Activated T-cell treated with anti-CD3 and anti-CD28 coated beads, Interleukin-2, amount 50 U/mL, for 1 hour (primary cell): ENCODE results near the gene NTN5.
"Not testable (repeated sequence)": the region's sequence is repeated elsewhere in the genome, so short reads cannot be mapped to it uniquely, and the experiment has no call there.

ENCODE experiments used
- DNase-seq: peaks from one replicate; pipeline ENCODE4 v3.0.0-alpha.2; 2020

NTN5 gene

DNA sequence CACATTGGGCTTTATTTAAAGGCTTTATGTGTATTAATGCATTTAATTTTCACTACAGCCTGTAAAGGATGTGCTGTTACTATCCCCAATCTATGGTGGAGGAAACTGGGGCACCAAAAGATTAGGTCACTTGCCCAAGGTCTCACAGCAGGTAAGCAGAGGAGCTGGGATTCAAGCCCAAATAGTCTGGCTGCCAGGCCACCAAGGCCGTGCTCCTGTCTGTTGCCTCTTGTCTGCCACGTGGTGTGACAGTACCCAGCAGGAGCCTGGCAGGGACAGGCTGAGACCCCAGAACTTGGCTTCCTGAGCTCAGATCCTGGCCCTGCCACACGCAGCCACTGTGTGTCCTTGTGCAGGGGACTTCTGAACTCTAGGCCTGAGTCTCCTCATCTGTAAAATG lies 4.5 kb downstream of the NTN5 start:
- DNase-seq: no peak

DNA sequence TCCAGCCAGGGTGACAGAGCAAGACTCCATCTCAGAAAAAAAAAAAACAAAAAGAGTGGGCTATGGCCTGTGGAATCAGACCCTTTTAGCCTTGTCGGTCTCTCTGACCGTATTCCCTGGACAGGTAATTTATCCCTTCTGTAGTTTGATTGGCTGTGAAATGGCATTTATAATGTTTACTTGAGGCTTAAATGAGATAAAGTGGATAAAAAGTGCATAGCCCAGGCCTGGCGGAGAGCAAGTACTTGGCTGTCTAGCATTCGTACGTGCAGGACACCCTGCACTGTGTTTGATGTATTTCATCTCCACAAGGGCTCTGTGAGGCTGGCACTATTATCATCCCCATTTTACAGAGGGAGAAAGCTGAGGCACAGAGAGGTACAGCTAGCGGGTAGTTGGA lies 7.0 kb downstream of the NTN5 start:
- no peak for DNase-seq

DNA sequence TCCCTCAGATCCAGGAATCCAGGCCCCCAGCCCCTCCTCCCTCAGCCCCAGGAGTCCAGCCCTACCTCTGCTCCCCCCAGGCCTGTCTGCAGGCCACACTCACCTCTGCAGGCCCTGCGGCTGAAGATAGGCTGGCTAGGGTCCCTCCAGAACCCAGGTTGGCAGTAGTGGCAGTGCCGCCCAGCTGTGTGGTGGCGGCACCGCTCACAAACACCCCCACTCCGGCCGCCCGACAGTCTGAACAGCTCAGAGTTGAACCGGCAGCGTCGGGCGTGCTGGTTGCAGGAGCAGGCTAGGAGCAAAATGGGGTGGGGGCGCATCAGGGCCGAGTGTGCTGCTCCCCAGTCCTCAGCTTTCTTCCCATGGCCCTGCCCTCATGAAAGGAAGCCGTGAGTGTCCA lies 8.3 kb downstream of the NTN5 start:
- no peak for DNase-seq

DNA sequence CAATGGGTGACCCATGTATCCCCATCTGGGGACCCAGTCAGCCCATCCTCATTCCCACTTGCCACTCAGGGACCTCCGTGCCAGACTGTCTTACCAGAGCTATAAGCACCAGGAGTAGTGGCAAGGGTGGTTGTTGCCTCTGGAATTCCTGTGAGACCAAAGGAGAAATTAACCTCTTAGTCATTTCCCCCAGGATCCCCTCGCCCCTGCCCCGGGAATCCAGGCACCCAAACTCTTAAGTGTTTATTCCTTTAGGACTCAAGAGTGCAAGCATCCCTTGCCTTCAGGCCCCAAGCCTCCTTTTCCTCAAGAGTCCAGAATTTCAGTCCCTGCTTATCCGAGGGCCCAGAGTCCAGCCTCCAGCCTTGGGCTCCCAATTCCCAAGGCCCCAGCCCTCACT lies 9.2 kb downstream of the NTN5 start:
- DNase-seq: no peak

DNA sequence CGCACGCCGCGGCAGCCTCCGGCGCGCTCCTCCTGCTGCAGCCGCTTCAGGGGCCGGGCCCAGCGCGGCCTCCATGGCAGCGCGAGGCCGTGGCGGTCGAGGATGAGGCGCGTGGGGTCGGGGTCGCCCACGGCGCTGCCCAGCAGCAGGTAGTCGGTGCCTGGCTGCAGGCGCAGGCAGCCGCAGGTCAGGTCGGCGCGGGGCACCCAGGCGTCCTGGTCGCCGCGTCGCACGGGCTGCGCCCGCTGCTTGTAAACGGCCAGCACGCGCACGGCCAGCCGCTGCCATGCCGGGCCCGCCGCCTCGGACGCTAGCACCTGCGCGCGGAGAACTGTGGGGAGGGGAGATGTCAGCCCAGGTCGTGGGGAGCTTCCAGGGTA lies 11.1 kb downstream of the NTN5 start:
- no peak for DNase-seq

DNA sequence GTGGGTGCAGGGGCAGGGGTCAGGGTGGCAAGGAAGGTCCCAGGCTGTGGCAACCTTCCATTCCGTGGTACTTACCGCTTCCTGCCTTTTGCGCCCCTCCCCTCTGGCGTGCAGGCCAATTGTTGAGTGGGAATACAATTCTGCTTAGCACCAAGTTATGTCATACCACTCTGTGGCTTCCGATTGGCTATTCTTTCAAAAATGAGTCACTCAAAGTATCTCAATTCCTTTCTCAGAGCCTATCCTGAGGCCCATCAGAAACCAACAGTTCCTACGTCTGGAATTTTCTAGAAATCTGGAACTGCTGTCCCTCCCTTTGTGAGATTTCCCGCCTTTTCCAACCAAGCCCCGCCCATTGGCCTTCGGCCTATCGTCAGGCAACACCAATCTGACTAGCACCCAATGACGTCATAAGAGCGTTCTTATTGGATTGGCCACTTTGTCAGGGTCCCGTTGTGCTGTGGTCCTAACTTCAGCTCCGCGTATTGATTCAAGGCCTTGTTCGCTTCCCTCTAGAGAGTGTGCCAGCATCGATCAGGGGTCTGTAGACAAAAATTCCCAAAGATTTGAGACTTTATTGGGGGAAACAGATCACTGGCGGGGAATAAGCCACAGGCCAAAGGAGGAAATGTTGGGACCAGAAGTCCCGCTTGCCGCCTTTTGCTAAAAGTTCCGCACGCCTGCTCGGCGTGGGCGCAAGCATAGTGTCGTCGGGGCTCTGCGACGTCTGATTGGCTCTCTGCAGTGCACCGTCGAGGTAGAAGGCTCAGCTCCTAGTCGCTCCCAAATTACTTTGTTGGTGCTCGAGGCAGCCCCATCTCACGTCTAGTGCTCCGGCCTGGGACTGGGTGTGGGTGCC lies 11.7 kb downstream of the NTN5 start:
- peak; percentile 79 for DNase-seq

DNA sequence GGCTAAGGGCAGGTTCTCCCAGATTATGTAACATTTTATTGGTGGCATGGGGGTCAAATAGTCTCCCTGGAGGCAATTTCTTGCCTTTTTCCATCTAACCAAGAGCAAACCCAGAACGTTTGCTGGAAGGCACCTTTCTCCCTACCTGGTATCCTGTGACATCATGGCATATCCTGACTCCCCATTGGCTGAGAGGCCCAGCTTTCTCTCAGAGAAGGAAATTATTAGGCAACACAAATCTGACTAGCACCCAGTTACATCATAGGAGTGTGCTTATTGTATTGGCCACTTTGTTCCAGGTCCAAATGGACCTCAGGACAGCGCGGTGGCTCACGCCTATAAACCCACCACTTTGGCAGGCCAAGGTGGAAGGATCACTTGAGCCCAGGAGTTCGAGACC lies 13.0 kb downstream of the NTN5 start:
- no peak for DNase-seq

DNA sequence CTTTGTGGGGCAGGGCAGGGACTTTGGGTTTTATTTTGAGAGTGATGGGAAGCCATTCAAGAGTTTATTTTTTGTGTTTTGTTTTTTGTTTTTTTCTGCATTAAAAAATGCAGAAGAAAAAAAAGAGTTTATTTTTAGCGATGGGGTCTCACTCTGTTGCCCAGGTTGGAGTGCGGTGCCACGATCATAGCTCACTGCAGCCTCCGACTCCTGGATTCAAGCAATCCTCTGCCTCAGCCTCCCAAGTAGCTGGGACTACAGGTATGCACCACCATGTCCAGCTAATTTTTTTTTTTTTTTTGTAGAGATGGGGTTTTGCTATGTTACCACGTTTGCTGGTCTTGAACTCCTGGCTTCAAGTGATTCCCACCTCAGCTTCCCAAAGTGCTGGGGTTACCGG lies 14.3 kb downstream of the NTN5 start:
- DNase-seq: no peak

DNA sequence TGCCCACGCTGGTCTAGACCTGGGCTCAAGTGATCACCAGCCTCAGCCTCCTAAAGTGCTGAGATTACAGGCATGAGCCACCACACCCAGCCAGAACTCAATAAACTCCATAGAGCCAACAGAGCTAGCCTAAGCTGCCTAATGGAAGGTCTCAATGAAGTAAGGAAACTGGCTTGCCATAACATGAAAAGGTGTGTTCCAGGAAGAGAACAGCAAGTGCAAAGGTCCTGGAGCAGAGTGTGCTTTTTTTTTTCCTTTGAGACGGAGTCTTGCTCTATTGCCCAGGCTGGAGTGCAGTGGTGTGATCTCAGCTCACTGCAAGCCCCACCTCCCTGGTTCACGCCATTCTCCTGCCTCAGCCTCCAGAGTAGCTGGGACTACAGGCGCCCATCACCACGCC lies 15.0 kb downstream of the NTN5 start:
- DNase-seq: not testable (repeated sequence)

DNA sequence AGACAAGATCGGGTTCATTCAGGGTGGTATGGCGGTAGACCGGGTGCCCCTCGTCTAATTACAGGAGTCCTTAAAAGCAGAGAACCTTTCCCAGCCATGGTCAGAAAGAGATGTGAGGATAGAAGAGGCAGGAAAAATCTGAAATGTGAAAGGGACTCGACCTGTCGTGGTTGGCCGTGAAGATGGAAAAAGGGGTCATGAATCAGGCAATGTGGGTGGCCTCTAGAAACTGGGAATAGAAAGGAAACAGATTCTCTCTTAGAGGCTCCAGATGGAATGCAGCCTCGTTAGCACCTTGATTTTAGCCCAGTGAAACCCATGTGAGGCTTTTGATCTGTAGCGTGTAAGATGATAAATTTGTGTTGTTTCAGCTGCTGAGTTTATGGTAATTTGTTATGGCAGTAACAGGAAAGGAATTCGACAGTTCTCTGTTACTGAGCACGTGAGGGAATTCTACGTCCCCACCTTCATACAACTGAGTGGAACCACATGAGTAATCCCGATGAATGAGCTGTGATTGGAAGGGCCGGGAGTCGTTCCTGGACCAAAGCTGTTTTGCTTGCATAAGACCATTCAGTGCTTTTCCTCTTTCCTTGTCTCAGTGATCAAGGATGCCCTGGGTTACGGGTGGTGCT lies 15.9 kb downstream of the NTN5 start:
- DNase-seq: no peak

DNA sequence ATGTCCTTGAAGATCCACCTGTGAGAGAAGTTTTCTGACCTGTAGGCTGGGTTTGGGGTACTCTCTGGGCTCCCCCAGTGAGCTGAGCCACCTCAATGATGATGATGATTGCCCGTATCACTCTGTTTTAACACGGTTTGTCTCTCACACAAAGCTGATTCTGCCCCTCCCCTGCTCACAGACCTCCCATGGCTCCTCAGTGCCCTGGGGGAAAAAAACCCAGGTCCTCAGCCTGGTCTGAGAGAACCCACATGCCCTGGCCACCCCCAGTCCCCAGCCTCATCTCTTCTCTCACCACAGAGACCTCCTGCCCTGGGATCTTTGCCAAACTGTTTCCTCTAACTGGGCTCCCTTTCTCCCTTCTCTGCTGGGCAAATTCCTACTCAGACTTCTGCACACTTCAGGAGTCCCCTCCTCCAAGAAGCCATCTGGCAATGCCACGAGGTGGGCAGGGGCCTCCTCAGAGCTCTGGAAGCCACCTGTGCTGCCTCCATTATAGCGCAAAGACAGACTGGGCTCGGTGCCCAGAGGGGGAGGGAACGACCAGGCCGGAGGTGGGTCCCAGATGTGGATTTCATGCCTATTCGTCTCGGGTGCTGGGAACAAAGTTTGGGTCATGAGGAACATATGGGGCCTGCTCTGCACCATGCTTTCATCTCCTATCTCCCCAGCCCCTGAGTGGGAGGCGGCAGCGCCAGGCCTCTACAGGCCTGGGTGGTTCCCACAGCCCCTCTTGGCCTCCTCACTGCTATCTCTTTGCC lies 18.3 kb downstream of the NTN5 start:
- DNase-seq: no peak

DNA sequence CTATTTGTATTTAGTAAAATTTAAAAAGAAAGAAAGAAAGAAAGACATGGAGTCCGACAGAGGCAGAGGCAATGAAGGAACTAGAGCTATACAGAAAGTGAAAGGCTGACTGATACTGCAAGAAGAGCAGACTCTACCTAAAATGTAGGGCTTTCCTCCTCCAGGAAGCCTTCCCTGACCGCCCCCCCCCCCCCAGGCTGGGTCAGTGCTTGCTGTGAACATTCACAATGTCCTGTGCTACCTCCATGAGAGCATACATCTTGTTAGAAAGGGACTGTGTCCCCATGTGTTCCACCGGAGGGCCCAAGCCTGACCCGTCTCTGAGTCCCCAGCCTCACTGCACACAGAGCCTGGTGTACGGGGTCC lies 21.2 kb downstream of the NTN5 start:
- DNase-seq: no peak

DNA sequence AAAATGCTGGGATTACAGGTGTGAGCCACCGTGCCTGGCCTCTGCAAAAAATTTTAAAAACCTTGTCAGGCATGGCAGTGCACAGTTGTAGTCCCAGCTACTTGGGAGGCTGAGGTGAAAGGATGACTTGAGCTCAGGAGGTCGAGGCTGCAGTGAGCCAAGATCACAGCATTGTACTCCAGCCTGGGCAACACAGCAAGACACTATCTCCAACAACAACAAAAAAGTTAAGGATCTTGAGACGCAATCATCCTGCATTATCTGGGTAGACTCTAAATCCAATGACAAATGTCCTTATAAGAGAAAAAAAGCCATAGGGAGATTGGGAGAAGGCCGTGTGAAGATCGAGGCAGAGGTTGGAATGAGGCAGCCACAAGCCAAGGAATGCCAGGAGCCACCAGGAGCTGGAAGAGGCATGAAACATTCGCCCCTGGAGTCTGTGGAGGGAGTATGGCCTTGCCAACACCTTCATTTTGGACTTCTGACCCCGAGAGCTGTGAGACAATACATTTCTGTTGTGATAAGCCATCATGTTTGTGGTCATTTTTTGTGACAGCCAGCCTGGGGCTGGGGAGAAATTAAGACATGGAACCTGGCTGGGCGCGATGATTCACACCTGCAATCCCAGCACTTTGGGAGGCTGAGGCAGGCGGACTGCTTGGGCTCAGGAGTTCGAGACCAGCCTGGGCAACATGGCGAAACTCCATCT lies 21.7 kb downstream of the NTN5 start:
- DNase-seq: no peak

DNA sequence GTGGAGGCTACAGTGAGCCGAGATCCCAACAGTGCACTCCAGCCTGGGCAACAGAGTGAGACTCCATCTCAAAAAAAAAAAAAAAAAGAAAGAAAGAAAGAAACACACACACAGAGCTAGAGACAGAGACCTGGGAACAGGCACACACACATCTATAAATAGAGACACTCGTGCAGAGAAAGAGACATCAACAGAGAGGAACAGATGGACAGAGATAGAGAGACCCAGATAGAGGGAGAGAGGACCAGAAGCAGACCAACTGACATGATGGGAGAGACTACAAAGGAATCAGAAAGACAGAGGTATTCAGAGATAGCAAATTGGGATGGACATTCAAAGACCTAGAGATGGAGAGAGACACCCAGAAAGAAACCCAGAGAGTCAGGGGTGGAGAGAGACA lies 24.7 kb downstream of the NTN5 start:
- no peak for DNase-seq

DNA sequence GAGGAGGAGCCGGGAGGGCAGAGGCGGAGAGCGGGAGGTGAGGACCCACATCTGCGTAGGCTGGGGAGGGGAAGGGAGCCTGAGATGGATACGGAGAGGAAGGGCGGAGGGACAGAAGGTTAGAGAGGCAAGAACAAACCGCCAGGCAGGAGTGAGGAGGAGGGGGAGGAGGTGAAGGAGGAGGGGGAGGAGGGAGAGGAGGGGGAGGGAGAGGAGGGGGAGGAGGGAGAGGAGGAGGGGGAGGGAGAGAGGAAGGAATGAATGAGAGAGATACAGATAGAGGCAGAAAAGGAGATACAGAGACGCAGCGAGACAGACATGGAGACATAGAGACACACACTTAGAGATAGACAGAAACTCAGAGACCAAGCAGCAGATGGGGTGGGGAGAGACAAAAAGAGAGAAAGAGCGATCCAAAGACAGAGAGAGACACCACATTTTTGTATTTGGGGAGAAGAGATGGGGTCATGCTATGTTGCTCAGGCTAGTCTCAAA lies 26.0 kb downstream of the NTN5 start:
- DNase-seq: no peak

DNA sequence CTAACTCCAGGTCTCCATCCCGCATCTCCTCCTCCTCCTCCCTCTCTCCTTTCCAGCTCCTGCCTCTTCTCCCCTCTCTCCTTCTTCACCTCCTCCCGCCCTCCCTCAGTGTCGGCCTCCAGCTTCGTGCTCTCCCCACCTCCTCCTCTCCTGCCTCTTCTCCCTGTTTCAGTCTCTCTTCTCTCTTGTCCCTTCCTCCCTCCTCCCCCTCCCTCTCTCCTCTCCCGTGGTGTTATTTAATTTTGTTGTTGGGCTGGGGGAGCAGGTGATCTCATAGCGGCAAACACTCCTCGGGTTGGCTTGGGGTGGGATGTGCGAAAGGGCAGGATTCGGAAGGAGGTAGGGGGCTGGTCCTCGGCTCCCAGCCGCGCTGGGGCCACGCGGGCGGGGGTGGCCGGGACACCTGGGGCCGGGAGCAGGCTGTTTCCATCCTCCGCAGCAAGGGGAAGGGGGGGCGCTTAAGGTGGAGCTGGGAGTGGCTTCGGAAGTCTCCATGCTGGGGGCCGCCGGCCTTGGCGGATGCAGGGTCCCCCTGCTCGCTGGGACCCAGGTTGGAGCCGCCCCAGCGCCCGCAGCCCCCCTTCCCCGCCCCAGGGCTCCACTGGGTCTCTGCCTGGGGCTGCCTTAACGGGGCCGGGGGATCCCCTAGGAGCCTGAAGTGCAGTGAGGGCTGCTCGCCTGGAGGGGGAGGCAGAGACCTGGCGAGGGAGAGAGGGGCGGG lies 26.7 kb downstream of the NTN5 start, which contains the start of gene CA11:
CA11 (minus strand) TSS at position 187 of the 721 bp plus-strand sequence. CDS start 555 bp downstream, outside the sequence.
- DNase-seq: peak; percentile 96

DNA sequence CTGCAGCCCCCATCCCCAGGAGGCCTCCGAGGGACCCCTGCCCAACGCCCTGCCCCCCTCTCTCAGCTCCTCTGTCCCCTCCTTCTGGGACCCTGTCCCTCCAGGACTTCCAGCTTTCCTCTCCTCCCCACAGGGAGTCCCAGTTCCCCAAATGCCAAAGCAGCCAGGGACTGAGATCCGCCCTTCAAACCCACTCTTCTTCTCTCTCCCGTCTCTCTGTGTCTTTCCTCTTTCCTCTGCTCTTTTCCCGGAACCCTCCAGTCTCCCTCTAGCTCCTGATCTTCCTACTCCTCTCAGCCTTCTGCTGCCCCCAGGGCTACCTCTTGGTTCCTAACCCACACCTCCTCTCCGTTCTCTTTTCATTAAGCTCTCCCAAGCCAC lies 27.2 kb downstream of the NTN5 start:
- DNase-seq: no peak

DNA sequence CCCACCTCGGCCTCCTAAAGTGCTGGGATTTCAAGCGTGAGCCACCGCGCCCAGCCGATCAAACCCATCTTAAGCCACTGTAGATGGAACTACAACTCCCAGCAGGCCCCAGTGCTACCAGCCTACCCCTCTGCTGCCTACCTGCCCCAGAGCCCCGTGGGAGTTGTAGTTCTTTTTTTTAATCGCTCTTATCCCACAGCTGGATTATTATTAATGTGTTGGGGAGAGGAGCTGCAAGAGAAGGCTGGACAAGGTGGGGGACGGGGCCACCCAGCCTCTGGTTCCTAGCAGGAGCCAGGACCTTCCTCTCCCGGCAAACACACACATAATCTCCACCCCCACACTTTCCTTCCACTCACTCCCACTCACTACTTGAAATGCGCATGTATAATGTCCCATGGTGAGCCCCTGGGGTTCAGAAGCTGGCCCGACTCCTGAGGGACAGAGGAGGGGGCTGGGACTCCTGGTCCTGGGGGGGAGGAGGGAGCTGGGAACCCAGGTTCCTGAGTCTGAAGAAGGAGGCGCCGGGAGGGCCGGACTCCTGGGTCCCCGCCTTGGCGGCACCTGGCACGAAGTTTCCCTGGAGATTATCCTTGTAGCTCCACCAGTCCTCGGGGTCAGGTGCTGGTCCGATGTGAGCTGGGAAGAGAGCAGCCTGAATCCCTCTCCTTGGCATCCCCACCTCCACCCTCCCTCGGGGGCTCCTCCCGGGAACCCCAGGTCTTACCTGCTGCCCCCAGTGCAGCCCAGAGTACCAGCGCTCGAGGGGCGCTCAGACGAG lies 27.8 kb downstream of the NTN5 start:
- peak; percentile 75 for DNase-seq

DNA sequence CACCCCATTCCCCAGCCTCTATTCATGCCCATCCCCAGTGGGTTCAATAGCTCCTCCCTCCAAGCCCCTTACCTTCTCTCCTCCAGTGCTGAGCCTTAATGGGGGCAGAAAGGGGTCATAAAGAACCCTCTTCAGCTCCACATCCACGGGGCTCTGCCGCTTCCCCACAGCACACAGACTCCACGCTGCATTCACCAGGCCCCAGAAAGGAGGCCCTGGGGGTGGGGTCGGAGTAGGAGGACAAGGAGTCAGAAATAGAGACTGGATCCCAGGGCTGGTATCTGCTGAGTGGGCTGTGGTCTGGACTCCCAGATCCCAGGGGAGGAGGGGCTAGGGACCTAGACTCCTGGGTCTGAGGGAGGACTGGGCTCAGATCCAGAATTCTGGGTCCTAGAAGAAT lies 28.5 kb downstream of the NTN5 start:
- no peak for DNase-seq

DNA sequence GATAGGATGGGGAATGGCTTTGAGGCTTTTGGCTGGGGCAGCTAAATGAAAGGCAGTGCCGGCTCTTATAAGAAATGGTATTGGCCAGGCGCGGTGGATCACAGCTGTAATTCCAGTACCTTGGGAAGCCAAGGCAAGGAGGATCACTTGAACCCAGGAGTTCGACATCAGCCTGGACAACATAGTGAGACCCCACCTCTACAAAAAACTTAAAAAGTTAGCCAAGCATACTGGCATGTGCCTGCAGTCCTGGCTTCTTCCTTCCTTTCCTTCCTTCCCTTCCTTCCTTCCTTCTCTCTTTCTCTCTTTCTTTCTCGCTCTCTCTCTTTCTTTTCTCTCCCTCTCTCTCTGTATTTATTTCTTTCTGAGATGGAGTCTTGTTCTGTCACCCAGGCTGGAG lies 30.0 kb downstream of the NTN5 start:
- no peak for DNase-seq

DNA sequence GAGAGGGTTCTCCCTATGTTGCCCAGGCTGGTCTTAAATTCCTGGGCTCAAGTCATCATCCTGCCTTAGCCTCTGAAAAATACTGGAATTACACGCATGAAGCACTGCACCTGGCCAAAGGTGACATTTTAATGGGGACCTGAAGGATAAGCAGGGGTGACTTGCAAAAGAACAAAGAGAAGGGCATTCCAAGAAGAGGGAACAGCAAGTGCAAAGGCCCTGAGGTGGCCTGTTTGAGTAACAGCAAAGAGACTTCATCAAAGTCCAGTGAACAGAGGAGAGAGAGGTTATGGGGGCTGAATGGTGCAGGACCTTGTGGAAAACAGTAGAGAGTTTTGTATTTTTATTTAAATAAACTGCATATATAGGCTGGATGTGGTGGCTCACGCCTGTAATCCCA lies 31.0 kb downstream of the NTN5 start:
- DNase-seq: no peak
